ENCODE results near the gene DNAAF5.

DNAAF5 gene

DNA sequence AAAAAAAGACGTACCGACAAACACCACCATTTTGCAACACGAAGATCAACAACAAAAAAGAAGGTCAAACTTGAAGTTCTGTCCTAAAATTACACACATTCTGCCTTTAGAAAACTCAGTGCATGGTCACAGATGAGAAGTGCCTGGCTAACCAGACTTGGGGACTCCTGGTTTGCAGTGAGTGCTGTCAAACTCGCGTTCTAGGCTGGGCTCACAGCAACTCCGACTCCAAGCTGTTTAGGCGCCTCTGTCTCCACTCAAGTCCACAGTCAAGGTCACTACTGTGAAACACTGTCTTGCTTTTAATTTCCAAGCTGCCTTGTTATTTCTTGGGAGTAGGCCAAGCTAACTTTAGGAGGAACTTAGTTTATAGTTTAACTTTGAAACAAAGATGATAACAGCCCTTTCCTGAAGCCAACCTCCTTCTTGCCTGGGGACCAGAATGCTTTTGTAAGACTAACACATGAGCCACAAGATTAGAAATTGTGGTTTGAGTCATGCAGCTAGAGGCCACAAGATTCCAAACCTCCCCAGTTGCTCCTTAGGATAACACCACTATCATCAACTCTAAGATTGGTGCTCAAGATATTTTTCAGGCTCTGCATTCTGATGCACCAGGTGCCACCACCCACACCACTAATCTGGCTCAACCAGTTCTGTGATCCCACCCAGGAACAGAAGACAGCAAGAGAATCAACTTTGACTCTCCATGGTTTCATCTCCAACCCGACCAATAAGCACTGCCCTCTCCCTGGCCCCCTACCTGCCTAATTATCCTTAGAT, 1.1 kb upstream of the DNAAF5 start:
- no peak for DNase-seq (ENCODE audit: low spot score)
- TF ChIP-seq, protein P1, sequence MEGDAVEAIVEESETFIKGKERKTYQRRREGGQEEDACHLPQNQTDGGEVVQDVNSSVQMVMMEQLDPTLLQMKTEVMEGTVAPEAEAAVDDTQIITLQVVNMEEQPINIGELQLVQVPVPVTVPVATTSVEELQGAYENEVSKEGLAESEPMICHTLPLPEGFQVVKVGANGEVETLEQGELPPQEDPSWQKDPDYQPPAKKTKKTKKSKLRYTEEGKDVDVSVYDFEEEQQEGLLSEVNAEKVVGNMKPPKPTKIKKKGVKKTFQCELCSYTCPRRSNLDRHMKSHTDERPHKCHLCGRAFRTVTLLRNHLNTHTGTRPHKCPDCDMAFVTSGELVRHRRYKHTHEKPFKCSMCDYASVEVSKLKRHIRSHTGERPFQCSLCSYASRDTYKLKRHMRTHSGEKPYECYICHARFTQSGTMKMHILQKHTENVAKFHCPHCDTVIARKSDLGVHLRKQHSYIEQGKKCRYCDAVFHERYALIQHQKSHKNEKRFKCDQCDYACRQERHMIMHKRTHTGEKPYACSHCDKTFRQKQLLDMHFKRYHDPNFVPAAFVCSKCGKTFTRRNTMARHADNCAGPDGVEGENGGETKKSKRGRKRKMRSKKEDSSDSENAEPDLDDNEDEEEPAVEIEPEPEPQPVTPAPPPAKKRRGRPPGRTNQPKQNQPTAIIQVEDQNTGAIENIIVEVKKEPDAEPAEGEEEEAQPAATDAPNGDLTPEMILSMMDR (IDR thresholded peaks at IDR 0.05; ENCODE audit: extremely low read depth, missing control alignments) = no peak

DNA sequence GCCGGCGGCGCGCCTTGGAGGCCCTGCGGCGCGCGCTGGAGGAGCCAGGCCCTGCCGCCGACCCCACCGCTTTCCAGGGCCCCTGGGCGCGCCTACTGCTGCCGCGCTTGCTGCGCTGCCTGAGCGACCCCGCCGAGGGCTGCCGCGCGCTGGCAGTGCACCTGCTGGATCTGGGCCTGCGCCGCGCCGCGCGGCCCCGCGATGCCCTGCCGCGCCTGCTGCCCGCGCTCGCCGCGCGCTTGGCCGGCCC, 280 bp downstream of the DNAAF5 start:
- TF ChIP-seq, protein P1 (IDR thresholded peaks at IDR 0.05; ENCODE audit: extremely low read depth, missing control alignments) = no peak

DNA sequence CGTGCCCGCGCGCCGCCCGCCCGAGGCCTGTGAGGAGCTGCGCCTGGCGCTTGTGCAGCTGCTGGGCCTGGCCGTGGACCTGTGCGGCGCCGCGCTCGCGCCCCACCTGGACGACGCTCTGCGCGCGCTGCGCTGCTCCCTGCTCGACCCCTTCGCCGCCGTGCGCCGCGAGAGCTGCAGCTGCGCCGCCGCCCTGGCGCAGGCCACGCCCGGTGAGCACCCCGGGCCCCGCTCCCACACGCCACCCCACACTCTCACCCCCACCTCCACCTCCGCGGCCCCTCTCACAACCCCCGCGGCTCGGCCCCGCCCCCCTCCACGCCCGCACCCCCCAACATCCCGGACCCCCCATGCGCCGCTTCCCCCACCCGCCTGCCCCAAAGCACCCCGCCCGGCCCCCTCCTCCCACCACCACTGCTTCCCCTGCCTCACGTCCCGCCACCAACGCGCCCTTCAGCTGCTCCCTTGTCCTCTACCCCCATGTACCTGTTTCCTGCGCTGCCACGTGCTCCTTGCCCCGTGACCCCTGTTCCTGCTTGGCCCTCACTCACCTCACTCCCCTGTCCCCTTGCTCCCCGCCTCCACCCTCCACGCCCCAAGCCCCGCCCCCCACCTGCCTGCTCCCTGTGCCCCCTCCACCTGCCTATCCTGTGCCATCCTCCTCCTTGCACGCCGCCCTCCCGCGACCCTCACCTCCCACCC, 756 bp downstream of the DNAAF5 start, which contains the start of gene PRKAR1B:
Gene PRKAR1B, minus strand, starts transcription at position 178 of the 702 bp plus-strand sequence. CDS start 15,776 bp downstream, outside the sequence.
- TF ChIP-seq, protein P1 (IDR thresholded peaks at IDR 0.05; ENCODE audit: extremely low read depth, missing control alignments) = no peak
- DNase-seq (ENCODE audit: low spot score) = peak; percentile 88

More for the DNA sequence above, 280 bp downstream of the DNAAF5 start:
- no peak for DNase-seq (ENCODE audit: low spot score)

DNA sequence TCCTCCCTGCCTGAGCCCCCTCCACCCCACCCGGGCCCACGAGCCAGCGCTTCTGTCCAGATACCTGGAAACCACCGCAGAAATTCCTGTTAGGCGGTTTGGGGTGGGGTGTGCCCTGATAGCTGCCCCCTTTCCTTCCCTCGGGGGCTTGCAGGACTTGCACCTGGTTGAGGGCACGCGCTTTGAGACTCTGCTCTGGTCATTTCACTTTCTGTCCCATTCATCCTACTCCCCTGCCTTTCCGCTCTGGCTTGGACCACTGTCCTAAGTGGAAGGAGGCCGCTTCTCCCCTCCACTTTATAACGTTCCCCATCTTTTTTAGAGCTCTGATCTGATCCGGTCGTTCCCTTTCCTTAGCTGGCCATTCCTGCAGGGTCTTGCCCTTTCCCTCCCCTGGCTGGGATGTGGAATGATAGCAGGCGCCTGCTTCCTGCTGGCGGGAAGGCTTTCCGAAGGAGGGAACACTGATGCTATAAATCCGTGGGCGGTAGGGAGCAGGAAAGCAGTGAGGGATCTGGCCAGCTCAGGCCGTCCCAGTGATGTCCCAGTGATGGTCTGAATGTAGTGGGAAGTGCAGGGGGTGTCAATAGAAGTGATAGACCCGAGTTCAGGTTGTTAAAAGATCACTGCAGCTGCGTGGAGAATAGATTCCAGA, 1.4 kb downstream of the DNAAF5 start:
- TF ChIP-seq, protein P1 (IDR thresholded peaks at IDR 0.05; ENCODE audit: extremely low read depth, missing control alignments) = no peak
- no peak for DNase-seq (ENCODE audit: low spot score)

DNA sequence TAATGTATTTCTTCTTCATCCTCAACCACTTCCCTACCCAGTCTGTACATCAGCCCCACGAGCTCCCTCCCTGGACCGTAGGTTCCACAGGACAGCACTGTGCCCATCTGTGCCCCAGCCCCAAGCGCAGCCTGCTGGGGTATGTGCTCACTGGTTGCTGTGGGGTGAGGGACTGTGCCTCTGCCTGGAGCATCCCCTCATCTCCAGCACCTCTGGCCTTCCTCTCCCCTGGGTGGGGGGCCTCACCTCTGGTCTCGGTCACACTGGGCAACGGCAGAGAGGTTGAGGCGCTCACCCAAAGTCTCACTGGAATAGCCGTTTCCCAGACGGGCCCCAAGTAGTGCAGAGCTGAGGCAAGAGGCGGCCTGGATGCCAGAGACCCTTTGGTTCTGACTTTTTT, 2.1 kb downstream of the DNAAF5 start:
- no peak for DNase-seq (ENCODE audit: low spot score)
- TF ChIP-seq, protein P1 (IDR thresholded peaks at IDR 0.05; ENCODE audit: extremely low read depth, missing control alignments) = no peak

DNA sequence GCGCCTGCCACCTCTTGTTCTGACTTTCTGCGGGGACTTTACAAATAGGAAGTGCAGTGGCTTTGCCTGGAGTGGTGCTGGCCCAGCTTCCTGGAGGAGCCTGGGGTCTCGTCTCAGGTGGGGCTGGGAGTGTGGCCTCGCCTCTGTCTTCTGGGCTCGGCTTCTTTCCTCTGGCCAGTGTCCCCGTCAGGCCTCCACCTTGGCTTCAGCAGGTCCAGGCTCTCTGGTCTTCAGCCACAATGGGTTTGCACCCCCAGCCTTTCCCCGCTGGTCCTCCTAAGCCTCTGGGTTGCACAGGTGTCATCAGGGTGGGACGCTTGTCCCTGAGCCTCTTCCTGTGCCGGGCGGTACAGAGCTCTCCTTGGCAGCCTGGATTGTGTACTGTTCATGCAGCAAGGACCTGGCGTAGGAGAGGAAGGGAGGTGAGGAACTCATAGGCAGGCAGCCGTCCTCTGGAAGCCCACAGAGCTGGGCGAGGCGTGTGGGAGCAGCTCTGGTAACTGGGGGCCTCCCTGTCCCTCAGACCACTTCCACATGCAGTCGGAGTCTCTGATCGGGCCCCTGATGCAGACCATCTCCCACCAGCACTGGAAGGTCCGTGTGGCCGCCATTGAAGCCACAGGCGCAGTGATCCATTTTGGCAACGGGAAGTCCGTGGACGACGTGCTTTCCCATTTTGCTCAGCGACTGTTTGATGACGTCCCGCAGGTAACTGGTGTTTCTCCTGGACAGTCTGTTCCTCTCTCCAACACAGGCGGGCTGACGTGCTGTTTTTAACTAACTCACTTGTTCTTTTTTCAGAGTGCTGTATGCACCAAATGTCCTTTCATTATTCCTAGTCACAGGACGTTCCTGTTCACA, 2.9 kb downstream of the DNAAF5 start:
- no peak for DNase-seq (ENCODE audit: low spot score)
- TF ChIP-seq, protein P1 (IDR thresholded peaks at IDR 0.05; ENCODE audit: extremely low read depth, missing control alignments) = no peak
